ENCODE data around the gene CACNA2D4.

CACNA2D4 gene

GRCh38 chr12:1933342-1934051 is 15.0 kb upstream of the CACNA2D4 start:
- no peak for DNase-seq (ENCODE audit: low read depth in 2 of 2)

GRCh38 chr12:1932264-1932777 is 13.9 kb upstream of the CACNA2D4 start:
- no peak for DNase-seq (ENCODE audit: low read depth in 2 of 2)

- DNase-seq (ENCODE audit: low read depth in 2 of 2) = no peak
Observed at GRCh38 chr12:1931642-1932041, 13.2 kb upstream of the CACNA2D4 start.

GRCh38 chr12:1930803-1931597 is 12.5 kb upstream of the CACNA2D4 start:
- DNase-seq (ENCODE audit: low read depth in 2 of 2) = no peak

- no peak for DNase-seq (ENCODE audit: low read depth in 2 of 2)
Observed at GRCh38 chr12:1929985-1930802, 11.7 kb upstream of the CACNA2D4 start.

GRCh38 chr12:1929241-1929984 is 11.0 kb upstream of the CACNA2D4 start:
- DNase-seq (ENCODE audit: low read depth in 2 of 2) = no peak

- DNase-seq (ENCODE audit: low read depth in 2 of 2) = no peak
Observed at GRCh38 chr12:1928439-1929121, 10.1 kb upstream of the CACNA2D4 start.

GRCh38 chr12:1927751-1928351 is 9.4 kb upstream of the CACNA2D4 start:
- DNase-seq (ENCODE audit: low read depth in 2 of 2) = no peak

GRCh38 chr12:1927051-1927680 is 8.7 kb upstream of the CACNA2D4 start:
- DNase-seq (ENCODE audit: low read depth in 2 of 2) = no peak

GRCh38 chr12:1926251-1926657 is 7.8 kb upstream of the CACNA2D4 start:
- no peak for DNase-seq (ENCODE audit: low read depth in 2 of 2)

GRCh38 chr12:1925684-1926006 is 7.2 kb upstream of the CACNA2D4 start:
- DNase-seq (ENCODE audit: low read depth in 2 of 2) = no peak

- DNase-seq (ENCODE audit: low read depth in 2 of 2) = no peak
Observed at GRCh38 chr12:1924996-1925683, 6.7 kb upstream of the CACNA2D4 start.

- DNase-seq (ENCODE audit: low read depth in 2 of 2) = no peak
Observed at GRCh38 chr12:1922985-1923384, 4.5 kb upstream of the CACNA2D4 start.

- no peak for DNase-seq (ENCODE audit: low read depth in 2 of 2)
Observed at GRCh38 chr12:1922075-1922709, 3.7 kb upstream of the CACNA2D4 start.

- DNase-seq (ENCODE audit: low read depth in 2 of 2) = no peak
Observed at GRCh38 chr12:1920971-1921370, 2.5 kb upstream of the CACNA2D4 start.

- no peak for DNase-seq (ENCODE audit: low read depth in 2 of 2)
Observed at GRCh38 chr12:1920436-1920835, 2.0 kb upstream of the CACNA2D4 start.

GRCh38 chr12:1919763-1920162 is 1.3 kb upstream of the CACNA2D4 start:
- no peak for DNase-seq (ENCODE audit: low read depth in 2 of 2)

- no peak for DNase-seq (ENCODE audit: low read depth in 2 of 2)
Observed at GRCh38 chr12:1919284-1919683, 832 bp upstream of the CACNA2D4 start.

- no peak for DNase-seq (ENCODE audit: low read depth in 2 of 2)
Observed at GRCh38 chr12:1918884-1919236, 408 bp upstream of the CACNA2D4 start.
